GM12874 (cell line): ENCODE data around the gene MRPS27.

Source experiments
- TF ChIP-seq, protein P1 (sequence below): IDR thresholded peaks from 2 replicates; pipeline ENCODE4 v1.5.1; 2011; ENCODE audit warnings: low read depth, mild to moderate bottlenecking, control low read depth, low read length, moderate library complexity; ENCODE audit not compliant: insufficient read depth

The MRPS27 gene

DNA sequence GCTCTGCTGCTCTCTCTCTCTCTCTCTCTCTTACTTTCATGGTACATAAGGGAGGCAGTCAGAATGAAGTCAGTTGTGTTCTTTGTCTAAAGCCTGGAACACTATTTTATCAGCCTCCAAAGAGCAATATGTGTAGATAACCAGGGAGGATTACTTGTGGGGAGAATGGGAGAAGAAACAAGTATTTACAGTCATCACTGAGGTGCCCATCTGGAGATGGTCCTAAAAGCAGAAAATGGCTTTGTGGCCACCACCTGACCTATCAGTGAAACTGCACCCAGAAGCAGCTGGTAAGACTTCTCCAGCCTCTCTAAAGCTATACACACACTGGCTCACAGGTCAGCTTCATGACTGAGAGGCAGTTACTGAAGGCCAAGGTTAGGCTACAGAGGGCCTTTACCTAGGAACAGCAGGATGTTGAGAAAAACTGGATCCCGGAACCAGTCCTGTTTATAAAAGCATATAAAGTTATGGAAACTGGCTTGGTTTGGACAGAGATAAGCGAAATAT lies 75.1 kb downstream of the MRPS27 start:
- TF ChIP-seq, protein P1, sequence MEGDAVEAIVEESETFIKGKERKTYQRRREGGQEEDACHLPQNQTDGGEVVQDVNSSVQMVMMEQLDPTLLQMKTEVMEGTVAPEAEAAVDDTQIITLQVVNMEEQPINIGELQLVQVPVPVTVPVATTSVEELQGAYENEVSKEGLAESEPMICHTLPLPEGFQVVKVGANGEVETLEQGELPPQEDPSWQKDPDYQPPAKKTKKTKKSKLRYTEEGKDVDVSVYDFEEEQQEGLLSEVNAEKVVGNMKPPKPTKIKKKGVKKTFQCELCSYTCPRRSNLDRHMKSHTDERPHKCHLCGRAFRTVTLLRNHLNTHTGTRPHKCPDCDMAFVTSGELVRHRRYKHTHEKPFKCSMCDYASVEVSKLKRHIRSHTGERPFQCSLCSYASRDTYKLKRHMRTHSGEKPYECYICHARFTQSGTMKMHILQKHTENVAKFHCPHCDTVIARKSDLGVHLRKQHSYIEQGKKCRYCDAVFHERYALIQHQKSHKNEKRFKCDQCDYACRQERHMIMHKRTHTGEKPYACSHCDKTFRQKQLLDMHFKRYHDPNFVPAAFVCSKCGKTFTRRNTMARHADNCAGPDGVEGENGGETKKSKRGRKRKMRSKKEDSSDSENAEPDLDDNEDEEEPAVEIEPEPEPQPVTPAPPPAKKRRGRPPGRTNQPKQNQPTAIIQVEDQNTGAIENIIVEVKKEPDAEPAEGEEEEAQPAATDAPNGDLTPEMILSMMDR = peak; percentile 62

- TF ChIP-seq, protein P1 = no peak
Measured at GRCh38 chr5:72243706-72244105, 76.3 kb downstream of the MRPS27 start.

DNA sequence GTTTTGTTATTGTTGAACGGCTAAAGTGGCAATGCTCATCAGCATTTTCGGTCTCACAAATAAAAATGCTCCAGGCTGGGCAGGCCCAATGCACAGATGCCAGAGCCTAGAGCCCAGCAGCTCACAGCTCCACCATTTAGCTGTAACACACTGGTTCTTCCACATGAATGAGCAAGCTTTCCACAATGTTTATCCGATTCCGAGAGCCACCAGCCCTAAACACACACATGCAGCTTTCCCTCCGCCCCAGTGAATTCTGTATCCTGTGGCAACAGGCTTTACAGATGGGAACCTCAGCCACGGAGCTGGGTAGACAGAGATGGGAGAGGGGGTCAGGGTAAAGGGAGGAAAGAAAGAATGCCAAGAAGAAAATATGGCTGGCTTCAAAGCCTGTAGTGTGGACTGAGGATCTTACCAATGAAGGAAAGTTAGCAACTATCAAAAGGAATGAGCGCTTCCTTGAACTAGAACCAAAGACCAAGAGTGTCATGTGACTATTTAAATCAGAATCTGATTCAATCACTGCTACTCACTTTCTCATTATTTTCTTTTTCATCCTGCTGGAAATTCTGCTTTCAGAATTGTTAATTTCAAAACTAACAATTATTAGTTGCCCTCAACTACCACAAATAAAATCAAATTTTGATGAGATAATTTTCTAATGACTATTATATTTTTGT lies 77.1 kb downstream of the MRPS27 start:
- TF ChIP-seq, protein P1 = no peak

- TF ChIP-seq, protein P1 = no peak
Measured at GRCh38 chr5:72241346-72242003, 78.6 kb downstream of the MRPS27 start.

GRCh38 chr5:72238712-72239445 lies 81.2 kb downstream of the MRPS27 start:
- TF ChIP-seq, protein P1 = no peak

DNA sequence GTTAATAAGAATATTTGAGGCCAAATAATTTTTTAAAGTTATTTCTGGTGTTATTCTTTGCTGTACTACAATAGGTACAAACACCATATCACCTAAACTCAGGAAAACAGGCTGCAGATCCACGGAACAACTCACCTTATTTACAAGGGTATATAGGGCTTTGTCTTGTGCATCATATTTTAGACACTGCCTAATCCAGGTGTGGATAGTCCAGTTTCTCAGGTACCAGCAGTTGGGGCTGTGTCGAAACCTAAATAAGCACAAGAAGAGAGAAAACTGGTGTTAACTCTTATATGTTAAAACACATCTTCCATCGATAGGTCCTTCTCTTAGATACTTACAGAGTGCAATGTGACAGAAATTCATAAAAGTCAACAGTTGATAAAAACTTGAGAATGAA lies 82.2 kb downstream of the MRPS27 start:
- TF ChIP-seq, protein P1 = no peak

DNA sequence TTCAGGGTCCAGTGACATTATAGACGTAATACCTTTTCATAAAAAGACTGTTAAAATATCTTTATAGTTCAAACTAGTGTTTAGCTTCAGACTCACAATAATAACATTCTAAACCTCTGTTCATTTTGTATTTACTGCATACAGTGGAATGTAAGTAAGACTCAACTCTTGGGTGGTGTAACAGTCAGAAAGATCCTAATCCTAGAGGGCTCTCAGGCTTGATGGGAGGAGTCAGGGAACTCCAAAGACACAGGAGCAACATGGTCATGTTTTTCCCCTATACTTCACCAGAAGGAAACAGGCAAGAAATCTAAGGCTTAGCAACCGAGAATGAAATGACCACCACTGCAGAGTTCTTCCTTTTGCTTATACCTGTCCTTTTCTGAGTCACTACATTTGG lies 82.6 kb downstream of the MRPS27 start:
- TF ChIP-seq, protein P1 = no peak
